Vagina (tissue), 2 donors: ENCODE results near the gene SOCS2. TPM values are rescaled to one million over a fixed set of nuclear protein-coding genes. Genes with fewer than 3 reads are reported as not detected.

Experiments used
- DNase-seq, 2 donors: peaks; one replicate each; pipeline ENCODE4 v3.0.0-alpha.2; 2017; ENCODE audit errors: extremely low spot score in 2 of 2
- H3K27ac ChIP-seq: fragments of 200-600 bp; sonication (generic); one replicate; pipeline ENCODE4 v1.5.1; 2019
- H3K27me3 ChIP-seq: fragments of 200-600 bp; sonication (generic); one replicate; pipeline ENCODE4 v1.5.1; 2019
- H3K36me3 ChIP-seq, 2 donors: fragments of 200-600 bp; sonication (generic); one replicate each; pipeline ENCODE4 v1.5.1; 2017 to 2019
- H3K4me1 ChIP-seq: fragments of 200-600 bp; sonication (generic); one replicate; pipeline ENCODE4 v1.5.1; 2019
- H3K4me3 ChIP-seq, 2 donors: fragments of 200-600 bp; sonication (generic); 1 replicate in 1 of 2; 2 replicates in 1 of 2; pipeline ENCODE4 v1.5.1; 2016 to 2019
- H3K9me3 ChIP-seq: fragments of 200-600 bp; sonication (generic); one replicate; pipeline ENCODE4 v1.5.1; 2019
- CTCF ChIP-seq, 3 experiments: fragments of 450-650 bp in 2 of 3; fragments of 200-600 bp in 1 of 3; sonication (generic) in 1 of 3; IDR thresholded peaks; one replicate each; pipeline ENCODE4 v1.5.1; 2017 to 2019; ENCODE audit warnings: antibody characterized with exemption in 3 of 3, mild to moderate bottlenecking in 2 of 3, moderate library complexity in 2 of 3
- POLR2A ChIP-seq, 2 donors: fragments of 450-650 bp; IDR thresholded peaks; one replicate each; pipeline ENCODE4 v1.6.1; 2017; ENCODE audit warnings: antibody characterized with exemption in 2 of 2, mild to moderate bottlenecking in 2 of 2, moderate library complexity in 2 of 2
- POLR2AphosphoS5 ChIP-seq, 2 donors: sonication (generic); formaldehyde crosslinking; IDR thresholded peaks; one replicate each; pipeline ENCODE4 v1.9.0; 2017; ENCODE audit warnings: antibody characterized with exemption in 2 of 2, mild to moderate bottlenecking in 2 of 2, low read depth in 1 of 2; ENCODE audit not compliant: insufficient read depth in 1 of 2
- intact Hi-C: fragments of 100-400 bp; cut with DNase I; formaldehyde crosslinking; loops from one replicate; pipeline ENCODE4 v1.15.1; 2023
- total RNA-seq: library from RNA; depleted of rRNA; stranded (reverse); fragments of >200 nt; gene quantifications from one replicate; pipeline ENCODE4 v1.2.3, GENCODE V29; 2016

SOCS2 gene
- total RNA-seq, 1 donor from 2014 or later = 79.3 TPM

- Histone ChIP-seq H3K4me3 (no peak overlapping the region), H3K4me1 (peaks cover 39% of the 10 kb centered on the region), H3K27ac (peak overlapping the region; percentile 89), H3K36me3 (no peaks in the 10 kb centered on the region), H3K27me3 (no peaks in the 10 kb centered on the region), H3K9me3 (no peaks in the 10 kb centered on the region)
- no peak for TF ChIP-seq CTCF (IDR thresholded peaks at IDR 0.05)
- TF ChIP-seq POLR2AphosphoS5 (IDR thresholded peaks at IDR 0.05; ENCODE audit: insufficient read depth in 1 of 2, low read depth in 1 of 2) = no peak
- TF ChIP-seq POLR2A (IDR thresholded peaks at IDR 0.05) = no peak
- no peak for DNase-seq
- intact Hi-C loops = loop anchor here (2.0 to 5.0 kb wide), 2 partner anchors 20 to 149 kb away; partner anchors contain the start of gene SOCS2
Measured at GRCh38 chr12:93592641-93593406, 20.3 kb downstream of the SOCS2 start.

- Histone ChIP-seq H3K36me3 (no peaks in the 10 kb centered on the region), H3K4me3 (peak overlapping the region in 1 of 2 donors; percentile 22), H3K4me1 (peaks cover 39% of the 10 kb centered on the region), H3K27ac (peak overlapping the region; percentile 89), H3K27me3 (no peaks in the 10 kb centered on the region), H3K9me3 (no peaks in the 10 kb centered on the region)
- intact Hi-C loops = loop anchor here (2.0 to 5.0 kb wide), 2 partner anchors 21 to 148 kb away; partner anchors contain the start of gene SOCS2
- no peak for DNase-seq
- TF ChIP-seq CTCF (IDR thresholded peaks at IDR 0.05) = no peak
- TF ChIP-seq POLR2AphosphoS5 (IDR thresholded peaks at IDR 0.05; ENCODE audit: insufficient read depth in 1 of 2, low read depth in 1 of 2) = peak in 1 of 2 donors; percentile 58
- no peak for TF ChIP-seq POLR2A (IDR thresholded peaks at IDR 0.05)
Measured at GRCh38 chr12:93593843-93594242, 21.4 kb downstream of the SOCS2 start.

GRCh38 chr12:93594766-93595311, 22.4 kb downstream of the SOCS2 start:
- peak overlapping the region; percentile 22 to 32 for H3K4me3 ChIP-seq
- H3K4me1 ChIP-seq = peaks cover 33% of the 10 kb centered on the region
- intact Hi-C loops = loop anchor here (5.0 kb wide), 1 partner anchor 147 kb away; no protein-coding TSS in a partner anchor
- H3K36me3 ChIP-seq = no peaks in the 10 kb centered on the region
- H3K27ac ChIP-seq = peak overlapping the region; percentile 89
- TF ChIP-seq CTCF (IDR thresholded peaks at IDR 0.05) (no peak), POLR2AphosphoS5 (IDR thresholded peaks at IDR 0.05; ENCODE audit: insufficient read depth in 1 of 2, low read depth in 1 of 2) (no peak), POLR2A (IDR thresholded peaks at IDR 0.05) (no peak)
- no peak for DNase-seq
- no peaks in the 10 kb centered on the region for H3K27me3 ChIP-seq
- no peaks in the 10 kb centered on the region for H3K9me3 ChIP-seq

- no peaks in the 10 kb centered on the region for H3K36me3 ChIP-seq
- intact Hi-C loops = no loop called here
- TF ChIP-seq POLR2AphosphoS5 (IDR thresholded peaks at IDR 0.05; ENCODE audit: insufficient read depth in 1 of 2, low read depth in 1 of 2) (no peak), POLR2A (IDR thresholded peaks at IDR 0.05) (no peak), CTCF (IDR thresholded peaks at IDR 0.05) (no peak)
- peak overlapping the region; percentile 22 to 32 for H3K4me3 ChIP-seq
- peak overlapping the region; percentile 89 for H3K27ac ChIP-seq
- H3K9me3 ChIP-seq = no peaks in the 10 kb centered on the region
- no peaks in the 10 kb centered on the region for H3K27me3 ChIP-seq
- no peak for DNase-seq
- H3K4me1 ChIP-seq = peaks cover 28% of the 10 kb centered on the region
Measured at GRCh38 chr12:93595351-93595750, 22.9 kb downstream of the SOCS2 start.

GRCh38 chr12:93597608-93598007, 25.1 kb downstream of the SOCS2 start:
- peak overlapping the region; percentile 89 for H3K27ac ChIP-seq
- TF ChIP-seq POLR2A (IDR thresholded peaks at IDR 0.05) (no peak), CTCF (IDR thresholded peaks at IDR 0.05) (no peak), POLR2AphosphoS5 (IDR thresholded peaks at IDR 0.05; ENCODE audit: insufficient read depth in 1 of 2, low read depth in 1 of 2) (no peak)
- no peak overlapping the region for H3K4me3 ChIP-seq
- intact Hi-C loops = no loop called here
- DNase-seq = no peak
- H3K27me3 ChIP-seq = no peaks in the 10 kb centered on the region
- H3K36me3 ChIP-seq = no peaks in the 10 kb centered on the region
- H3K9me3 ChIP-seq = no peaks in the 10 kb centered on the region
- peaks cover 27% of the 10 kb centered on the region for H3K4me1 ChIP-seq
